Activated T-helper 1 cell treated with anti-CD3 and anti-CD28 coated beads, Interleukin-12 subunit alpha, Interleukin-12 subunit beta, Interleukin-2, Interleukin-4 antibody, amounts not matched to agents 30 ng/mL and 10 ng/mL and 1 ng/mL, durations not matched to agents 14 hours and 24 hours and 36 hours (primary cell): ENCODE measurements around the gene BCL3. TPM values are rescaled to one million over a fixed set of nuclear protein-coding genes. Genes with fewer than 3 reads are reported as not detected.

Source experiments
- DNase-seq: peaks from one replicate; pipeline ENCODE4 v3.0.0; 2021; ENCODE audit warnings: low spot score
- H3K27ac Mint-ChIP-seq: one replicate; pipeline ENCODE4 v1.8.0; 2021; ENCODE audit warnings: mild to moderate bottlenecking, mixed read lengths
- H3K27me3 Mint-ChIP-seq: one replicate; pipeline ENCODE4 v1.8.0; 2022; ENCODE audit warnings: mild to moderate bottlenecking, moderate library complexity, mixed read lengths; ENCODE audit not compliant: insufficient read depth
- H3K36me3 Mint-ChIP-seq: one replicate; pipeline ENCODE4 v1.8.0; 2021; ENCODE audit warnings: low read depth, mixed read lengths
- H3K4me1 Mint-ChIP-seq: one replicate; pipeline ENCODE4 v1.8.0; 2021; ENCODE audit warnings: low read depth, mixed read lengths
- H3K4me3 Mint-ChIP-seq: one replicate; pipeline ENCODE4 v1.8.0; 2021; ENCODE audit warnings: mild to moderate bottlenecking, moderate library complexity, mixed read lengths
- H3K9me3 Mint-ChIP-seq: one replicate; pipeline ENCODE4 v1.8.0; 2021; ENCODE audit warnings: mixed read lengths
- intact Hi-C: fragments of 100-400 bp; cut with micrococcal nuclease; formaldehyde crosslinking; loops from one replicate; pipeline ENCODE4 v1.15.1; 2024
- total RNA-seq: library from RNA; stranded (reverse); gene quantifications from 2 replicates; pipeline ENCODE4 v1.2.3, GENCODE V29; 2022

Gene BCL3
- total RNA-seq, 1 donor from 2014 or later = 67.2 TPM

DNA sequence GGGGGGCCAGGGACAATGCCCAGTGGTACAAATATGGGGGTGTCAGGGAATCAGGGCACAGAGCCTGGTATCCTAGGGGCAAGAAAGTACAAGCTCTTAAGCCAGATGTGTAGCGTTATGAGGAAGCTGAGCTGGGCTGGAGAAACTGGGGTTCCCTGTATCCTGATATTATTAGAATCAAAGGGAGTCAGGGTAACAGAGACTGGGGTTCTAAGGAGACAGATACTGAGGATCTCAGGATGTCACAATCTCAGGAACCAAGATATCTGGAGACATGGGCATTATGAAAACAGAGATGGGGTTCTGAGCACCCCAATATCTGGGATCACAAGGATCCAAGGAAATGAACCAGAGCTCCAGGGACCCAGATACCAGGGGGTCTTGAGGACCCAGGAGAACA, 784 bp downstream of the BCL3 start:
- intact Hi-C loops = no loop called here
- Mint-ChIP-seq H3K27me3 (no peaks in the 10 kb centered on the region), H3K4me1 (peaks cover 62% of the 10 kb centered on the region), H3K27ac (peak overlapping the region; percentile 89), H3K9me3 (no peaks in the 10 kb centered on the region), H3K36me3 (peaks cover 36% of the 10 kb centered on the region), H3K4me3 (peak overlapping the region; percentile 88)
- DNase-seq = no peak

DNA sequence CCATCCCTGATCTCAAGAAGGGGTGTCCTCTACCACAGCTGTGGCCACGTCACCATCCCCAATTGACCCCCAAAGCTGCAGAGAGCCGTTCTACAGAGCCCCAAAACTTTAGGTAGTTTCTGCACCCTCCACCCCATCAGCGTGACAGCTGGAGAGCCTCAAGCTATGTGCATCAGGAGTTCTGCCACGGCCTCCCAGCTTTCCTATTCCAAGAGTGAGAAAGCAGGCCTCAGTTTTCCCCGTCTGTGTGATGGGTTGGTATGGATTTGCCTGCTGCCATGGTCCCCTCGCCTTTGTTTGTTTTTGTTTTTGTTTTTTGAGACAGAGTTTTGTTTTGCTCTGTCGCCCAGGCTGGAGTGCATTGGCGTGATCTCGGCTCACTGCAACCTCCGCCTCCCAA, 1.5 kb downstream of the BCL3 start:
- H3K4me1 Mint-ChIP-seq = peaks cover 68% of the 10 kb centered on the region
- DNase-seq = no peak
- intact Hi-C loops = loop anchor here (5.0 kb wide), 1 partner anchor 252 kb away; the partner anchor contains the start of gene RELB
- peak overlapping the region; percentile 88 for H3K4me3 Mint-ChIP-seq
- H3K27me3 Mint-ChIP-seq = no peaks in the 10 kb centered on the region
- H3K9me3 Mint-ChIP-seq = no peaks in the 10 kb centered on the region
- peak overlapping the region; percentile 89 for H3K27ac Mint-ChIP-seq
- H3K36me3 Mint-ChIP-seq = peaks cover 39% of the 10 kb centered on the region

DNA sequence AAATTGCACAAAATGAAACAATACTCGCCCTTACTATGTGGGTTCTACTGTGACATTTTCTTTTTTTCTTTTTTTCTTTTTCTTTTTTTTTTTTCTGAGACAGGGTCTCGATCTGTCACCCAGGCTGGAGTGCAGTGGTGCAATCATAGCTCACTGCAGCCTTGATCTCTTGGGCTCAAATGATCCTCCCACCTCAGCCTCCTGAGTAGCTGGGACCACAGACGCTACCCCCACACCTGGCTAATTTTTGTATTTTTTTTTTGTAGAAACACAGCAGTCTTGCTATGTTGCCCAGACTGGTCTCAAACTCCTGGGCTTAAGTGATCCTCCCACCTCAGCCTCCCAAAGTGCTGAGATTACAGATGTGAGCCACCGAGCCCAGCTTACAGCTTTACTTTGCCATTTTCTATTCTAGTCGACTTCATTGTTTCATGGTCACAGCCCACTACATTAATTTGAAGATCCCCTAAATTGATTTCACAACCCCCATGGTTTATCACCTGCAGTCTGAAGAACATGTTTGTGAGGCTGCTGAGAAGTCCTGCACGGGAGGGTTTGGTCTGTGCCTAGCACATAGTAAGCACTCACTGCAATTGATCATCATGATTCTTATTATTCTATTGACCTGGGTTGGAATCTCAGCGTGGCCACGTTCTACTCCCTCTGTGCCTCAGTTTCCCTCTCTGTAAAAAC, 3.8 kb downstream of the BCL3 start:
- H3K27me3 Mint-ChIP-seq = no peaks in the 10 kb centered on the region
- no peak for DNase-seq
- intact Hi-C loops = loop anchor here (5.0 kb wide), 1 partner anchor 250 kb away; the partner anchor contains the start of gene RELB
- peak overlapping the region; percentile 90 for H3K27ac Mint-ChIP-seq
- no peaks in the 10 kb centered on the region for H3K9me3 Mint-ChIP-seq
- peaks cover 50% of the 10 kb centered on the region for H3K36me3 Mint-ChIP-seq
- peak overlapping the region; percentile 88 for H3K4me3 Mint-ChIP-seq
- H3K4me1 Mint-ChIP-seq = peaks cover 60% of the 10 kb centered on the region

DNA sequence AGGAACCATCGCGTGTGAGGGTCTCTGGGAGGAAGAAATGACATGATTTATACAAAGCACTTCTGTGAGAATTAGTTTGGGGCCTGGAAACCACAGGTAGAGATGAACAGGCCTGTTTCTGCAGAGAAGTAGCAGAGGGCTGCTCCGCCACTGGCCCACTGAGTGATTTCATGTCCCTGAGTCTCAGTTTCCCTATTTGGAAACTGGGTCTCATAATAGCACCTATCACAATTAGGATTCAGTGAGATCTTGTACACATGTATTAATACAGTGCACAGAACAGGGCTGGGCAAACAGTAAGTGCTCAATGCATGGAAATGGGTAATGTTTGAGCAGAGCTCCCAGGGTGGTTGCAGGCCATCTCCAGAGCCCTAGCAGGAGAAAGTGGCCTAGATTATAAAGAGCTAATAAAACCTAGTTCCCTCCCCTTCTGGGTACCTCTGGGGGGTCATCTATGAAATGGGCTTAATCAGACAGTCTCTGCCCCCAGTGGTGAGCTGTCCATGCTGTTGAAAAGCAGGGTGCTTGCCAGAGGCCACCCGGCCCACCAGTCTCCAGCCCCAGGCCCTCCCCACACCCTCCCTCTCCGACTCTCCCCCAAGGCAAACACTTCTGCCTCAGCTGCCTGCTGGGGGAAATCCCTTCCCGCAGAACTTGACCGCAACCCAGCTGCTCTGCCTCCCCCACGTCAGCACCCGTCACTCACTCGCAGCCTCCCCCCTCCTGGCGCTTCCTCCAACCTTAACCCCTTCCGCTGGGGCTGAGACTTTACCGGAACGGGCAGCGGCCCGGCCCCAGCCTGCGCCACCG, 4.5 kb downstream of the BCL3 start:
- Mint-ChIP-seq H3K27me3 (no peaks in the 10 kb centered on the region), H3K9me3 (no peaks in the 10 kb centered on the region), H3K4me3 (peak overlapping the region; percentile 88), H3K4me1 (peaks cover 60% of the 10 kb centered on the region), H3K27ac (peak overlapping the region; percentile 90), H3K36me3 (peaks cover 53% of the 10 kb centered on the region)
- DNase-seq = peak; percentile 95
- intact Hi-C loops = loop anchor here (1.0 to 5.0 kb wide), 5 partner anchors 17 to 249 kb away; partner anchors contain the start of gene RELB

DNA sequence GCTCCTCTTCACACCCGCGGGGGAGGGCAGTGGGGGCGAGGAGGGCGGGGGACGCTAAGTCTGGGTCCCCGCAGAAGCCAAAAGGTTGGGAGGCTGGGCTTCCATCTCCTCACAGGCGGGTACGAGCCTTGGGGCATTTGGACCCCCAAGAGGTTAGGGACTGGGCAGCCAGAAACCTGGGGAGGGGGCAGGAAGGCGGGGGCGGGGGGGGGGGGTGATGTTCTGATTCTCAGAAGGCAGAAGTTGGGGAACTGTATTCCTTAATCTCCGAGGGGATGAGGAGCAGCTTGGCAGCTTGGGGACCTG, 5.1 kb downstream of the BCL3 start:
- H3K9me3 Mint-ChIP-seq = no peaks in the 10 kb centered on the region
- H3K36me3 Mint-ChIP-seq = peaks cover 56% of the 10 kb centered on the region
- H3K4me1 Mint-ChIP-seq = peaks cover 60% of the 10 kb centered on the region
- no peaks in the 10 kb centered on the region for H3K27me3 Mint-ChIP-seq
- intact Hi-C loops = loop anchor here (1.0 to 5.0 kb wide), 5 partner anchors 17 to 249 kb away; partner anchors contain the start of gene RELB
- H3K4me3 Mint-ChIP-seq = peak overlapping the region; percentile 88
- no peak for DNase-seq
- peak overlapping the region; percentile 90 for H3K27ac Mint-ChIP-seq

DNA sequence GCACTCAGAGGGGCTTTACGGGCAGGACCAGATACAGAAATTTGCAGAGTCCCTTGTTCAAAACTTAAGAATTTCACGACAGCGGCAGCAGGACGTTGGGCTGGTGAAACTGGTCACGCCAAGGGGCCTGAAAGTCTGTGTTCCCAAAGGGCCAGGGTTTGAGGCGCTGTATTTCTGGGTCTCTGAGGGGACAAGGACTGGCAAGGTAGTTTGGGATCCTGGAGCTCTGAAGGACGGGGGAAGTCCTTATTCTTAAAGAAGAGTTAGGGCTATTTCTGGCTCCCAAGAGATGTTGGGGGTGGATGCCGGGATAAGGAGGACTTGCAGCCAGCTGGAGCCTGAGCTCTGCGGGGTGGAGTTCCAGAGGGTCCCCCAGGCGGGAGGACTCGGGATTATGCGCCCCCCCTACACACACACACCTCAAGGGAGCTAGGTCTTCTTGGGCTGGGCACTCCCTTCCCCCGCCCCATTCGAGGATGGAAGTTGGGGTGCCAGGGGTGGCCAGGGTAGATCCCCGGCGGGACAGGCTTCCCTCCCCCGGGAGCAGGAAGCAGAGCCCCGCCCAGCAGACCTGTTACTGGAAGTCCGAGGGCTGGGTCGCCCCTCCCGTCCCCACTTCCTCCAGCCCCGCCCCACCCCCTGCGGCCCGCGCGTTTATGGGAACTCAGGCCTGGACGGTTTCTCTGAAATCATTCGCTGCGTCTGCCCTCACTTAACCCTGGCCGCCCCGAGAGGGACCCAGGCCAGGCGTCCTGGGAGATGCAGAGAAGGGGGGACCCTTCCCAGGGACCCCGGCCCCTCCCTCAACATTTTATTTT, 5.6 kb downstream of the BCL3 start:
- H3K27ac Mint-ChIP-seq = peak overlapping the region; percentile 90
- H3K36me3 Mint-ChIP-seq = peaks cover 58% of the 10 kb centered on the region
- peaks cover 60% of the 10 kb centered on the region for H3K4me1 Mint-ChIP-seq
- H3K9me3 Mint-ChIP-seq = no peaks in the 10 kb centered on the region
- intact Hi-C loops = loop anchor here (1.0 to 5.0 kb wide), 6 partner anchors 16 to 248 kb away; partner anchors contain the start of genes CLPTM1 and RELB
- H3K4me3 Mint-ChIP-seq = peak overlapping the region; percentile 88
- no peaks in the 10 kb centered on the region for H3K27me3 Mint-ChIP-seq
- peak; percentile 79 for DNase-seq

DNA sequence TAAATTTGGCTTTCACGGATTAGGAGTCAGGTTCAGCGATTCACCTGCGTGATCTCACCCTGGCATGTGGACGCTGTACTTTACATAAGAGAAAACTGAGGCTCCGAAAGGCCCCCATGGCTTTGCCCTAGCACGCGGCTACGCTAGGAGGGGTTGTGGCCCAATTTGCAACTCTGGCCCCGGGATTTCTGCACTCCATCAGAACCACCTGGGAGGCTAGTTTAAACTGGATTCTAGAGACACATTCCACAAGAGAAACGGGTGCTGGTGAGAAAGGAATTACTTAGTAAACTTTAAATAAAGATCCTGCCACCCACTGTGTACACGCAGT, 6.2 kb downstream of the BCL3 start:
- peaks cover 56% of the 10 kb centered on the region for H3K36me3 Mint-ChIP-seq
- H3K4me1 Mint-ChIP-seq = peaks cover 57% of the 10 kb centered on the region
- intact Hi-C loops = loop anchor here (1.0 to 5.0 kb wide), 2 partner anchors 201 to 248 kb away; partner anchors contain the start of genes CLPTM1 and RELB
- peak overlapping the region; percentile 88 for H3K4me3 Mint-ChIP-seq
- no peak for DNase-seq
- peak overlapping the region; percentile 90 for H3K27ac Mint-ChIP-seq
- H3K27me3 Mint-ChIP-seq = no peaks in the 10 kb centered on the region
- H3K9me3 Mint-ChIP-seq = no peaks in the 10 kb centered on the region

DNA sequence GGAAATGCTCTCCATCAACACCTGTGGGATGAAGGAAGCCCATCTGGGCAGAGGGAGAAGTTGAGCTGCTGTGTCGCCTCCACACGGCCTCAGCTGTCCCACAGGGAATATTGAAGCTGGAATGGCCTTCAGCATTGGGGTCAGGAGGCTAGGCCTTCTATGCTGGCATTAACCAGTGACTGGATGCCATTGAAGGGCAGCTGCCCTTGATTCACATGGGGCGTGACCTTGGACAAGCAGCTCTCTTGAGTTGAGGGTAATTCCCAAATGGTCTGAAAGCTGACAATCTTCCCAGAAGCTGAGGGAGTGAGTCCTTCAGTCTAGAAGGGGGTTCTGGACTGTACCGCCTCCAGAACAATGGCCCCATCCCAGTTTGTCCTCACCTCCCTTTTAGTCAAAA, 6.7 kb downstream of the BCL3 start:
- Mint-ChIP-seq H3K4me3 (peak overlapping the region; percentile 88), H3K27ac (peak overlapping the region; percentile 90), H3K4me1 (peaks cover 56% of the 10 kb centered on the region), H3K36me3 (peaks cover 59% of the 10 kb centered on the region), H3K27me3 (no peaks in the 10 kb centered on the region), H3K9me3 (no peaks in the 10 kb centered on the region)
- intact Hi-C loops = no loop called here
- no peak for DNase-seq

DNA sequence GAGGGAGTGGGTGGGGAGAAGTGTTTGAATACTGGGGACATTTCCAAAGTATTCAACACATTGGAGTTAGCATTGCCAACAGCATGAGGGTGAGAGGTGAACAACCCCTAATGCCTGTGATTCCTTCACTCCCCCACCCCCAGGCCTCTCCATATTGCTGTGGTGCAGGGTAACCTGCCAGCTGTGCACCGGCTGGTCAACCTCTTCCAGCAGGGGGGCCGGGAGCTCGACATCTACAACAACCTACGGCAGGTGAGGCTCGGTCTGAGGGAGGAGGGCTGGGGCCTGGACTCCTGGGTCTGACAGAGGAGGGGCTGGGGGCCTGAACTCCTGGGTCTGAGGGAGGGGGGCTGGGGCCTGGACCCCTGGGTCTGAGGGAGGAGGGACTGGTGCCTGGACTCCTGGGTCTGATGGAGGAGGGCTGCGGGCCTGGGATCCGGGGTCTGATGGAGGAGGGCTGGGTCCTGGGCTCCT, 7.6 kb downstream of the BCL3 start:
- H3K9me3 Mint-ChIP-seq = no peaks in the 10 kb centered on the region
- intact Hi-C loops = no loop called here
- DNase-seq = no peak
- H3K4me3 Mint-ChIP-seq = peak overlapping the region; percentile 22
- peaks cover 57% of the 10 kb centered on the region for H3K36me3 Mint-ChIP-seq
- H3K27ac Mint-ChIP-seq = peak overlapping the region; percentile 52
- H3K4me1 Mint-ChIP-seq = peaks cover 47% of the 10 kb centered on the region
- H3K27me3 Mint-ChIP-seq = no peaks in the 10 kb centered on the region

DNA sequence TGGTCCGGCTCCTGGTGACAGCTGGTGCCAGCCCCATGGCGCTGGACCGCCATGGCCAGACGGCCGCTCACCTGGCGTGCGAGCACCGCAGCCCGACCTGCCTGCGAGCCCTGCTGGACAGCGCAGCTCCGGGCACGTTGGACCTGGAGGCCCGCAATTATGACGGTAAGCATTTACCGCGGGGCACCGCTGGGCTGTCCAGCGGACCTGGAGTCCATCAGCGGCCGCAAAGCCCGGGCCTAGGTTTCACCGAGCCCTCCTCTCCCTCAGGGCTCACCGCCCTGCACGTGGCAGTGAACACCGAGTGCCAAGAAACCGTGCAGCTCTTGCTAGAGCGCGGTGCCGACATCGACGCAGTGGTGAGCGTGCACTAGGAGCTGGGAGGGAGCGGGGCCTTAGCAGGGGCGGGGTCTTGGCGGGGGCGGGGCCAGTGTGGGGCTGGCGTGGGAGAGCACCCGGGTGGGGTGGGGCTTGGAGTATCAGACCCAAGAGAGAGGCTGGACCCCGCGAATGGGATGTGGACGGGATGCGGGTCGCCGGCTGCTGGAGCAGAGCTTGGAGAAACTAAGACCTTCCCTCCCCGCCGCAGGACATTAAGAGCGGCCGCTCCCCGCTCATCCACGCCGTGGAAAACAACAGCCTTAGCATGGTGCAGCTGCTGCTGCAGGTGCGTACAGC, 8.7 kb downstream of the BCL3 start:
- no peak overlapping the region for H3K27ac Mint-ChIP-seq
- H3K4me1 Mint-ChIP-seq = peaks cover 40% of the 10 kb centered on the region
- peaks cover 48% of the 10 kb centered on the region for H3K36me3 Mint-ChIP-seq
- intact Hi-C loops = no loop called here
- DNase-seq = no peak
- no peaks in the 10 kb centered on the region for H3K9me3 Mint-ChIP-seq
- H3K4me3 Mint-ChIP-seq = no peak overlapping the region
- no peaks in the 10 kb centered on the region for H3K27me3 Mint-ChIP-seq

DNA sequence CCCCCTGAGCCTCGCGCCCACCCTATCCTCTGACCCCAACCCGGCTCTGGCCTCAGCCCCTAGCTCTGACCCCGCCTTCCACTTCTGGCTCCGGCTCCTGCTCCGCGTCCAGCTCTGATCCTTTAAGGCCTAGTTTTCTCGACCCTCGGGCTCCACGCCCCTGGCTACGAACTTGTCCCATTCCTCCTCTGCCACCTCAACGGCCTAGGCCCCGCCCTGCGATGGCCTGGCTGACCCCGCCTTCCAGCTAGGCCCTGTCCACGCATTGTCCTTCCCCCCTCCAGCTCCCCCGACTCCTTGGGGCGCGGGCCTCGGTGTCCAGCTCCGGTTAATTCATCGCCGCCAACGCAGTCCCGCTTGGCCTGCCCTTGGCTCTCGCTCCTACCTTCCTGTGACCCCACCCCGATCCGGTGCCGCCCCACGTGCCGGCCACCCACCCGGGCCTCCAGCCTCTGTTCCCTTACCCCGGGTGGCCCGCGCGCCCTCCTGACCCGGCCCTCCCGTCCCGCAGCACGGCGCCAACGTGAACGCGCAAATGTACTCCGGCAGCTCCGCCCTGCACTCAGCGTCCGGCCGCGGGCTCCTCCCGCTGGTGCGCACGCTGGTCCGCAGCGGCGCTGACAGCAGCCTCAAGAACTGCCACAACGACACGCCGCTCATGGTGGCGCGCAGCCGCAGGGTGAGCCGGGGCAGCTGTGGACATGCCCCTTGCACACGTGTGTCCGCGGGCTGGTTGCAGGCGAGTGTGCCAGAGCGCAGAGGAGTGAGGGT, 9.4 kb downstream of the BCL3 start:
- peaks cover 36% of the 10 kb centered on the region for H3K4me1 Mint-ChIP-seq
- peaks cover 43% of the 10 kb centered on the region for H3K36me3 Mint-ChIP-seq
- no peaks in the 10 kb centered on the region for H3K9me3 Mint-ChIP-seq
- intact Hi-C loops = no loop called here
- no peaks in the 10 kb centered on the region for H3K27me3 Mint-ChIP-seq
- H3K4me3 Mint-ChIP-seq = no peak overlapping the region
- DNase-seq = no peak
- peak overlapping the region; percentile 67 for H3K27ac Mint-ChIP-seq
